GM12873 (cell line): ENCODE data around the gene TRIM63.

ENCODE experiments used
- TF ChIP-seq, protein P1 (sequence below): IDR thresholded peaks from 2 replicates; pipeline ENCODE4 v1.5.1; 2012; ENCODE audit warnings: low read depth, mild to moderate bottlenecking, moderate library complexity, low read length, control low read depth; ENCODE audit not compliant: insufficient read depth; ENCODE audit errors: missing control alignments

Gene TRIM63

DNA sequence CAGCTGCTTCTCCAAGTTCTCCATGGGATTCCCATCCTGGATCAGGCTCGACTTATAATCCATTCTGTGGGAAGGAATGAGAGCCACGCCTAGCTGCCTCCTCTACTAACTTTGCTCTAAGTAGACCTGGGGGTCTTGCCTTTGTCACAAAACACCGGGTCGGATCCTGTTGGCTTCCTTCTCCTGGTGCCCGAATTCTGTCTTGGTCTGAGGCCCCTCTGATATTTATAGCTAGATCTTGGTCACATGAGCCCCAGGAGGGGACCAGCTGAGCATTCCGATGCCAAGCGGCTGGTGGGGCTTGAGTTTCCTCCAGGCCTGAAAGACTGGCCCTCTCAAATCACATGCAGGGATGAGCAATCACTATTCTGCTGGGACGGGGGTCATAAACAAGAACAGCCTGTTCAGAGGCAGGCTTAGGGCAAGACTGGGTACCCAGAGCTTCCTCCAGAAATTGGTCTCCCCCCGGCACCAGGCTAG, at the start of gene TRIM63:
TRIM63 (minus strand) TSS at position 199 of the 480 bp plus-strand sequence; CDS start at position 63, 136 bp downstream.
- TF ChIP-seq, protein P1, sequence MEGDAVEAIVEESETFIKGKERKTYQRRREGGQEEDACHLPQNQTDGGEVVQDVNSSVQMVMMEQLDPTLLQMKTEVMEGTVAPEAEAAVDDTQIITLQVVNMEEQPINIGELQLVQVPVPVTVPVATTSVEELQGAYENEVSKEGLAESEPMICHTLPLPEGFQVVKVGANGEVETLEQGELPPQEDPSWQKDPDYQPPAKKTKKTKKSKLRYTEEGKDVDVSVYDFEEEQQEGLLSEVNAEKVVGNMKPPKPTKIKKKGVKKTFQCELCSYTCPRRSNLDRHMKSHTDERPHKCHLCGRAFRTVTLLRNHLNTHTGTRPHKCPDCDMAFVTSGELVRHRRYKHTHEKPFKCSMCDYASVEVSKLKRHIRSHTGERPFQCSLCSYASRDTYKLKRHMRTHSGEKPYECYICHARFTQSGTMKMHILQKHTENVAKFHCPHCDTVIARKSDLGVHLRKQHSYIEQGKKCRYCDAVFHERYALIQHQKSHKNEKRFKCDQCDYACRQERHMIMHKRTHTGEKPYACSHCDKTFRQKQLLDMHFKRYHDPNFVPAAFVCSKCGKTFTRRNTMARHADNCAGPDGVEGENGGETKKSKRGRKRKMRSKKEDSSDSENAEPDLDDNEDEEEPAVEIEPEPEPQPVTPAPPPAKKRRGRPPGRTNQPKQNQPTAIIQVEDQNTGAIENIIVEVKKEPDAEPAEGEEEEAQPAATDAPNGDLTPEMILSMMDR: no peak

- TF ChIP-seq, protein P1: no peak
Observed at GRCh38 chr1:26114165-26114927, 46.9 kb upstream of the TRIM63 start.

DNA sequence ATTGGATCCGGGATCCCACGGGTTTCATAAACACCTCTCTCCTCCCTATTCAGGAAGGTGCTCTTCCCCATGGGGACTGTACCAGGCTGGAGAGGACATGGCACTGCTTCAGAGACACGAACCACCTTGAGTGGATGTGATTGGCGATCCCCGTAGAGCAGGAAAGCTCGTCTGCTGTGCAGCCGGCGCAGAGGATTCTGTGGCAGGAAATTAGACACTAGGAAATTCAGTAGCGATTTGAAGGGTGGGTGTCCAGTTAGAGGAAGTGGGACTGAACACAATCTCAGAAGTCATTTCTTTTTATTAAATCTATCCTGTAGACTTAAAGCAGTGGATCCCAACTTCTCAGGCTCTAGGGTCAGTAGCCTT, 45.0 kb upstream of the TRIM63 start:
- TF ChIP-seq, protein P1: no peak

DNA sequence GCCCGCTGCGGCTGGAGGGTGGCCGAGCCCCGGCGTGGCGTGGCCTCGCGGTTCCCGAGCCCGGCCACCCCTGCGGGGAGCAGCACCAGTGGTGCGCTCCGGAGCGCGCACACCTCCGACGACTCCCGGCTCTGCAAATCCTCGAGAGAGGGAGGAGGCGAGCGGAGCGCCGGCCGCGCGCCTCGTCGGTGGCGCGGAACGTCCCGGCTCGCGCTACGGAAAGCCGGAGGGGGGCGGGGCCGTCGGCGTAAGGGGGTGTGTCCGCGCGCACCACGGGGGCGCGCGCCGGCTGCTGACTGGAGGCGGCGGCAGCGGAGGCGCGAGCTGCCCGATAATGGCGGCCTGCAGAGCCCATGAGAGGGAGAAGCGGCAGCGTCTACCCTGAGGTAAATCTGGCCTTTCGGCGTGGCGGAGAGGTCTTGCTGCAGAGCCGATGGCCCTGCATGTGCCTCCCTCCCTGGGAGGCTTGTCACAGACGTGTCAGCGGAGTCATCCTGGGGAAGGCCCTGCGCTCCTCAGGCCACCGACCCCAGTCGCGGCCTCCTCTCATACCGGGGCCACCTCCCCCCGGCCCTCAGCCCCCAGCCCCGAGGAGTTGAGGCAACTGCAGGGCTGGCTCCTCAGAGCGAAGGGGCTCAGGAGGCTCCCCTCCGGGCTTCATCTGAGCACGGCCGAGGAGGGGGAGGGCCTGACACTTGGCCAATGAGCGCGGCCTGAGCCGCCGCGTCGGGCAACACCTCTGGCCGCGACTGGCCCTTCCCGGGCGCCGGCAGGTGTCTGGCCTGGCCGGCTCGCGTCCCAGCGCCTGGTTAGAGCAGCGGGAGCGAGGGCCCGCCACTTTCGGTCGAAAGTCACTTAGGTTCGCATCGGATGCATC, 44.3 kb upstream of the TRIM63 start, which contains the start of gene PDIK1L:
PDIK1L (plus strand) TSS at position 295 of the 877 bp plus-strand sequence. CDS start 2,485 bp downstream, outside the sequence.
- TF ChIP-seq, protein P1: no peak

DNA sequence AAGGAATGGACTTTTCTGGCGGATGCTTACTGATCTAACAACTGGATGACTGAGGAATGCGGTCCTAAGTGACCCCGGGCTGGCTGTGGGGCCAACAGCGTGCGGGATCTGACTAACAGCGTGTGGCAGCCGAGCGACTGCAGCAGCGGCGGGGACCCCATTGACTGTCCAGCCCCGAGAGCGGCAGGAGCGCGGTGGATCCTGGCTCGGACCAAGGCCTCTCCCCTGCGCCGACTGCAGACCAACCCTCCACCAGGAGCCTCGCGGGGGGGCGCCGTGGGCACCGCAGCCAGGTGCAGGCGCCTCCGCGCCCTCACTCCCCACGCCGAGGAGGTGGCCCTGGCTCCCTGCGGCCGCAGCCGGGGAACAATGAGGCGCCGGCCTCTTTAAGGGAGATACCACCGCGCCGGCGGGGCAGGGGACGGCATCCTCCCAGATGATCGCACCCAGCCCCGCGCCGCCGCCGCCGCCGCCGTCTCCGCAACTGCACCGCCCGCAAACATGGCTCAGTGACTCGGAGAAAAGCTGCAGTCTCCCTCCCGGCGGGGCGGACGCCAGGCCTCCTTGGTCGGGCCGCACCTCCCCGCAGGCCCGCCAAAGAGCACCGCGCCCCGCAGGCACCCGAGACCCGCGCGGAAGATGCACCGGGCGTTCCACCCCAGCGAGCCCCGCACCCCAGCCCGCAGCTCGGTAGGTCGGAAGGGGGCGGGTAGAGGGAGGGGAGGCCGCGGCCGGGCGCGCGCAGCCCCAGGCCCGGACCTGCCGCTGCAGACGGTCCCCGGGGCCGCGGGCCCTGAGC, 43.5 kb upstream of the TRIM63 start:
- TF ChIP-seq, protein P1: no peak

- TF ChIP-seq, protein P1: no peak
Observed at GRCh38 chr1:26109229-26110164, 42.1 kb upstream of the TRIM63 start.
